MCF 10A (cell line): Measurements from ENCODE around the gene ZNF611. TPM values are rescaled to one million over a fixed set of nuclear protein-coding genes. Genes with fewer than 3 reads are reported as not detected.
"Not testable (repeated sequence)": the region's sequence is repeated elsewhere in the genome, so short reads cannot be mapped to it uniquely, and the experiment has no call there.

Experiments
- BruUV-seq: library from RNA; stranded (reverse); fragments of 400-500 nt; replicated peaks from 2 replicates; lab custom pipeline; 2021; lab: Mats Ljungman, UMichigan
- CTCF ChIA-PET: fragments of 300-600 bp; sonication (Branson Sonifier 250); formaldehyde crosslinking; extraction: SDS; loops from one replicate; lab custom pipeline; 2021; ENCODE audit warnings: antibody characterized with exemption, inconsistent platforms; lab: Yijun Ruan, JAX
- POLR2A ChIA-PET: fragments of 300-600, 350-650 bp; sonication (Branson Sonifier 250); formaldehyde crosslinking; extraction: SDS; loops from one replicate; lab custom pipeline; 2020; ENCODE audit warnings: antibody characterized with exemption, inconsistent platforms; lab: Yijun Ruan, JAX
- DNase-seq: peaks from one replicate; pipeline ENCODE4 v3.0.0-alpha.2; 2018; ENCODE audit not compliant: unreplicated experiment
- H3K27ac Mint-ChIP-seq: one replicate; pipeline ENCODE4 v1.8.0; 2022; ENCODE audit warnings: mild to moderate bottlenecking, low read depth, mixed read lengths; ENCODE audit not compliant: unreplicated experiment
- H3K27me3 Mint-ChIP-seq: one replicate; pipeline ENCODE4 v1.8.0; 2022; ENCODE audit warnings: mixed read lengths; ENCODE audit not compliant: insufficient read depth, unreplicated experiment
- H3K36me3 Mint-ChIP-seq: one replicate; pipeline ENCODE4 v1.8.0; 2022; ENCODE audit warnings: mild to moderate bottlenecking, moderate library complexity, mixed read lengths; ENCODE audit not compliant: insufficient read depth, unreplicated experiment
- H3K4me1 Mint-ChIP-seq: one replicate; pipeline ENCODE4 v1.8.0; 2022; ENCODE audit warnings: mixed read lengths; ENCODE audit not compliant: insufficient read depth, unreplicated experiment
- H3K4me3 Mint-ChIP-seq: one replicate; pipeline ENCODE4 v1.8.0; 2022; ENCODE audit warnings: mild to moderate bottlenecking, moderate library complexity, mixed read lengths; ENCODE audit not compliant: unreplicated experiment
- H3K9me3 Mint-ChIP-seq: one replicate; pipeline ENCODE4 v1.8.0; 2022; ENCODE audit warnings: mixed read lengths; ENCODE audit not compliant: unreplicated experiment
- intact Hi-C: fragments of 100-400 bp; cut with micrococcal nuclease; formaldehyde crosslinking; loops from 2 replicates; pipeline ENCODE4 v1.14.1; 2022
- total RNA-seq: library from RNA; stranded (reverse); gene quantifications from 2 replicates; pipeline ENCODE4 v1.2.3, GENCODE V29; 2022
- TF ChIP-seq, protein P1 (sequence below): fragments of 200-600 bp; IDR thresholded peaks from one replicate; pipeline ENCODE4 v1.8.0; 2022; ENCODE audit warnings: antibody characterized with exemption, mild to moderate bottlenecking; ENCODE audit not compliant: unreplicated experiment

Gene ZNF611
- total RNA-seq, 1 experiment from 2014 or later, result 12.6 TPM

DNA sequence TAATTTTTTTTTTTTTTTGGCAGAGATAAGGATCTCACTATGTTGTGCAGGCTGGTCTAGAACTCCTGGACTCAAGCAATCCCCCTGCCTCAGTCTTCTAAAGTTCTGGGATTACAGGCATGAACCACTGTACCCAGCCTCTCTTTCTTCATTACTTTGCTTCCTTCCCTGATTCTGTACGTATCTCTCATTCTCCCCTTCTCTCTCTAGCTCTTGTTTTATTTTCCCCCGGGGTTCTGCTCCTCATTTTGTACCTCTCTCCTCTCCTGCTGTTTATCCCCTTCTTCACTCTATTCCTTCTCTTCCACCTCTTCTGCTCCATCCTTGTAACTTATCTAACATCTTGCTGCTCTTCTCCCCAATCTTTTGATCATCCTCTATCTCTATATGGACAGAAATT lies 46.5 kb downstream of the ZNF611 start:
- H3K4me1 Mint-ChIP-seq, result peaks cover 25% of the 10 kb centered on the region
- peak overlapping the region; percentile 90 for H3K27ac Mint-ChIP-seq
- no peaks in the 10 kb centered on the region for H3K9me3 Mint-ChIP-seq
- no TSS peak for BruUV-seq
- H3K36me3 Mint-ChIP-seq, result peaks cover 13% of the 10 kb centered on the region
- no peak for DNase-seq
- no peaks in the 10 kb centered on the region for H3K27me3 Mint-ChIP-seq
- intact Hi-C loops, result no loop called here
- TF ChIP-seq, protein P1, sequence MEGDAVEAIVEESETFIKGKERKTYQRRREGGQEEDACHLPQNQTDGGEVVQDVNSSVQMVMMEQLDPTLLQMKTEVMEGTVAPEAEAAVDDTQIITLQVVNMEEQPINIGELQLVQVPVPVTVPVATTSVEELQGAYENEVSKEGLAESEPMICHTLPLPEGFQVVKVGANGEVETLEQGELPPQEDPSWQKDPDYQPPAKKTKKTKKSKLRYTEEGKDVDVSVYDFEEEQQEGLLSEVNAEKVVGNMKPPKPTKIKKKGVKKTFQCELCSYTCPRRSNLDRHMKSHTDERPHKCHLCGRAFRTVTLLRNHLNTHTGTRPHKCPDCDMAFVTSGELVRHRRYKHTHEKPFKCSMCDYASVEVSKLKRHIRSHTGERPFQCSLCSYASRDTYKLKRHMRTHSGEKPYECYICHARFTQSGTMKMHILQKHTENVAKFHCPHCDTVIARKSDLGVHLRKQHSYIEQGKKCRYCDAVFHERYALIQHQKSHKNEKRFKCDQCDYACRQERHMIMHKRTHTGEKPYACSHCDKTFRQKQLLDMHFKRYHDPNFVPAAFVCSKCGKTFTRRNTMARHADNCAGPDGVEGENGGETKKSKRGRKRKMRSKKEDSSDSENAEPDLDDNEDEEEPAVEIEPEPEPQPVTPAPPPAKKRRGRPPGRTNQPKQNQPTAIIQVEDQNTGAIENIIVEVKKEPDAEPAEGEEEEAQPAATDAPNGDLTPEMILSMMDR, result no peak
- CTCF ChIA-PET, result interaction anchor here (0.5 to 1.6 kb wide), 4 partner anchors 19 to 715 kb away, joined by 3 to 7 read pairs (median 5); no protein-coding TSS in a partner anchor
- H3K4me3 Mint-ChIP-seq, result peak overlapping the region; percentile 97
- POLR2A ChIA-PET, result interaction anchor here (0.8 to 2.0 kb wide), 8 partner anchors 16 to 499 kb away, joined by 3 to 9 read pairs (median 4); partner anchors contain the start of gene PPP2R1A

DNA sequence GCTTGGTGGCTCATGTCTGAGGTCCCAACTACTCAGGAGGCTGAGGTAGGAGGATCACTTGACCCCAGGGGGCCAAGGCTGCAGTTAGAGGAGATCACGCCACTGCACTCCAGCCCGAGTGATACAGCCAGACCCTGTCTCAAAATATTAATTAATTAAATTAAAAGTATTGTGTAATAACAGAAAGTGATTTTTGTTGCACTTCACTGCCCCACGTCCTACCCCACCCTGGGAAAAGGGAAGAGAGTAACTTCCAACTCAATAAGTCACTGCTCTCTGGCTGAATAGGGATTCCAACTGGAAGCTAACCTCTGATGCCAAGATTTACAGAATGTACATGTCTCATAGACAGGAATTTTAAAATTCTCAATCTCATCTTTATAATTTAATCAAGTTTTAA lies 47.2 kb downstream of the ZNF611 start:
- Mint-ChIP-seq H3K4me1 (peaks cover 25% of the 10 kb centered on the region), H3K9me3 (no peaks in the 10 kb centered on the region)
- CTCF ChIA-PET, result interaction anchor here (0.6 to 1.6 kb wide), 2 partner anchors 18 to 161 kb away, joined by 3 to 7 read pairs; no protein-coding TSS in a partner anchor

DNA sequence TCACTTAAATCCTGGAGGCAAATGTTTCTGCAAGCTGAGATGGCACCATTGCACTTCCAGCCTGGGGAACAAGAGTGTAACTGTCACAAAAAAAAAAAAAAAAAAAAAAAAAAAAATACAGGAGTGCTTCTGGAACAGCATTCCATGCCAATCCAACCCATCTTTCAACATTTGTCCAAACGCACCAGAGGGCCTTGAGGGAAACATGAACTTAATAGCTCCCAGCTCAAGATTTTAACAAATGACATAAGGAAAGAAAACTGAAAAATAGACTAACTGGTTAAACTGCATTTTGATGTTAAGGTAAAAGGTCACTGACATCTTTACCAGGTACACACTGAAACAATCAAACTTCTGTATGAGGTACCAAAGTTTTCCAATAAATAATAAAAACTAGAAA lies 49.0 kb downstream of the ZNF611 start:
- H3K4me3 Mint-ChIP-seq, result no peak overlapping the region
- H3K36me3 Mint-ChIP-seq, result peaks cover 13% of the 10 kb centered on the region
- no peaks in the 10 kb centered on the region for H3K9me3 Mint-ChIP-seq
- no TSS peak for BruUV-seq
- H3K4me1 Mint-ChIP-seq, result peaks cover 20% of the 10 kb centered on the region
- no peaks in the 10 kb centered on the region for H3K27me3 Mint-ChIP-seq
- POLR2A ChIA-PET, result no interaction called here
- DNase-seq, result no peak
- CTCF ChIA-PET, result interaction anchor here (0.7 kb wide), 1 partner anchor 136 kb away, joined by 3 read pairs; no protein-coding TSS in a partner anchor
- intact Hi-C loops, result no loop called here
- TF ChIP-seq, protein P1, result no peak
- no peak overlapping the region for H3K27ac Mint-ChIP-seq

More for the DNA sequence above, 47.2 kb downstream of the ZNF611 start:
- Mint-ChIP-seq H3K36me3 (peaks cover 13% of the 10 kb centered on the region), H3K4me3 (no peak overlapping the region), H3K27ac (no peak overlapping the region), H3K27me3 (no peaks in the 10 kb centered on the region)
- POLR2A ChIA-PET, result interaction anchor here (0.8 to 2.0 kb wide), 3 partner anchors 48 to 498 kb away, joined by 3 to 9 read pairs (median 4); partner anchors contain the start of gene PPP2R1A
- no TSS peak for BruUV-seq
- intact Hi-C loops, result no loop called here
- TF ChIP-seq, protein P1, result no peak
- no peak for DNase-seq

DNA sequence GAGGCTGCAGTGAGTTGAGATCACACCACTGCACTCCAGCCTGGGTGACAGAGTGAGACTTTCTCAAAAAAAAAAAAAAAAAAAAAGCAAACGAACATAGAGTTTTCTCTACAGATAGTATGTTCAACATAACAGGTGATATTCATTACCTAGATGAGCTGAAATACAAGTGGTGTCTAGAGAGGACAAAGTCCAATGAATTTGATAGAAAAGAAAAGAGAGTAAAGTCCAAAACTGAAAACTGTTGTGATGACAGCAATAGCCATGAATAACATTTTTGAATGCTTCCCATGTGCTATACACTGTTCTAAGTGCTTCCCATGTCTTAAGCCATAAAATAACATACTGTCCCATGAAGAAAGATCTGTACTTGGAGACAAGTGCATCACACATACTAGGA lies 53.6 kb downstream of the ZNF611 start:
- H3K4me3 Mint-ChIP-seq, CTCF ChIA-PET, H3K4me1 Mint-ChIP-seq, DNase-seq, H3K27ac Mint-ChIP-seq, BruUV-seq, intact Hi-C loops, H3K27me3 Mint-ChIP-seq, H3K9me3 Mint-ChIP-seq: not testable (repeated sequence)
- peaks cover 18% of the 10 kb centered on the region for H3K36me3 Mint-ChIP-seq
- POLR2A ChIA-PET, result interaction anchor here (1.2 kb wide), 1 partner anchor 11 kb away, joined by 3 read pairs; no protein-coding TSS in a partner anchor
